Glomerular endothelial cell (primary cell): ENCODE measurements around the gene IGSF8. TPM values are rescaled to one million over a fixed set of nuclear protein-coding genes. Genes with fewer than 3 reads are reported as not detected.

ENCODE experiments used
- DNase-seq: peaks from one replicate; pipeline ENCODE4 v3.0.0-alpha.2; 2011; ENCODE audit warnings: low read depth, low spot score; ENCODE audit errors: extremely low read depth
- total RNA-seq: library from RNA; depleted of rRNA; stranded (reverse); fragments of >200 nt; gene quantifications from 2 replicates; pipeline ENCODE4 v1.2.3, GENCODE V29; 2015

IGSF8 gene
- total RNA-seq, 1 donor from 2014 or later = 18.4 TPM

GRCh38 chr1:160043543-160043942 is 54.9 kb downstream of the IGSF8 start:
- no peak for DNase-seq

Other genes with a start within 250 kb of the IGSF8 start
- gene VSIG8, start 236.0 kb downstream of the IGSF8 start, total RNA-seq = 0.35 TPM in 1 of 2 replicates, not detected in the other
- 0.53 and 0.73 TPM in 2 replicates for gene CFAP45, start 198.5 kb downstream of the IGSF8 start, total RNA-seq
- gene TAGLN2, start 173.1 kb downstream of the IGSF8 start, total RNA-seq = 715 and 718 TPM in 2 replicates
- gene IGSF9, start 153.0 kb downstream of the IGSF8 start, total RNA-seq = 0.05 and 0.06 TPM in 2 replicates
- gene SLAMF9, start 144.4 kb downstream of the IGSF8 start, total RNA-seq = not detected in 2 replicates
- gene PIGM, start 66.6 kb downstream of the IGSF8 start, total RNA-seq = 2.5 and 3.2 TPM in 2 replicates
- not detected in 2 replicates for gene KCNJ10, start 28.5 kb downstream of the IGSF8 start, total RNA-seq
- not detected in 2 replicates for gene KCNJ9, start 17.1 kb downstream of the IGSF8 start, total RNA-seq
- gene ATP1A2, start 17.1 kb upstream of the IGSF8 start, total RNA-seq = not detected in 2 replicates
- not detected in 2 replicates for gene ATP1A4, start 53.0 kb upstream of the IGSF8 start, total RNA-seq
- not detected in 2 replicates for gene CASQ1, start 92.0 kb upstream of the IGSF8 start, total RNA-seq
- 141 and 206 TPM in 2 replicates for gene PEA15, start 106.8 kb upstream of the IGSF8 start, total RNA-seq
- gene DCAF8, start 163.9 kb upstream of the IGSF8 start, total RNA-seq = 59.4 and 84.9 TPM in 2 replicates
- gene PEX19, start 186.5 kb upstream of the IGSF8 start, total RNA-seq = 21.3 and 31.4 TPM in 2 replicates
- gene COPA, start 244.6 kb upstream of the IGSF8 start, total RNA-seq = 178 and 193 TPM in 2 replicates
- gene NCSTN, start 244.8 kb upstream of the IGSF8 start, total RNA-seq = 141 and 156 TPM in 2 replicates